Mesendoderm (in vitro differentiated cells): ENCODE measurements around the gene TMEM219. TPM values are rescaled to one million over a fixed set of nuclear protein-coding genes. Genes with fewer than 3 reads are reported as not detected.
A peak's percentile ranks its signal among the peaks of the same experiment; 100 is the strongest.

Experiments
- DNase-seq: peaks from one replicate; pipeline ENCODE4 v3.0.0; 2013
- H2AK5ac ChIP-seq: 2 replicates; pipeline ENCODE4 v1.6.1; 2013; ENCODE audit warnings: low read length, inconsistent platforms
- H2BK120ac ChIP-seq: 2 replicates; pipeline ENCODE4 v1.6.1; 2013; ENCODE audit warnings: low read depth, mild to moderate bottlenecking, low read length, moderate library complexity, mixed read lengths
- H2BK15ac ChIP-seq: replicated peaks from 2 replicates; pipeline ENCODE4 v1.6.1; 2013; ENCODE audit warnings: low read depth, mild to moderate bottlenecking, moderate library complexity
- H2BK5ac ChIP-seq: 2 replicates; pipeline ENCODE4 v1.6.1; 2013; ENCODE audit warnings: low read length, inconsistent platforms
- H3K18ac ChIP-seq: 2 replicates; pipeline ENCODE4 v1.6.1; 2013; ENCODE audit warnings: mild to moderate bottlenecking, low read length, mixed read lengths
- H3K23ac ChIP-seq: one replicate; pipeline ENCODE4 v1.6.1; 2013; ENCODE audit warnings: low read length
- H3K27ac ChIP-seq: 2 replicates; pipeline ENCODE4 v1.5.1; 2013; ENCODE audit warnings: low read depth, mild to moderate bottlenecking, inconsistent platforms, low read length, moderate library complexity
- H3K27me3 ChIP-seq: 2 replicates; pipeline ENCODE4 v1.6.1; 2013; ENCODE audit warnings: low read length, control low read depth, mild to moderate bottlenecking, inconsistent platforms; ENCODE audit not compliant: insufficient read depth, poor library complexity
- H3K36me3 ChIP-seq: 2 replicates; pipeline ENCODE4 v1.6.1; 2013; ENCODE audit warnings: low read length, inconsistent platforms; ENCODE audit not compliant: control insufficient read depth, insufficient read depth
- H3K4ac ChIP-seq: one replicate; pipeline ENCODE4 v1.6.1; 2013; ENCODE audit warnings: low read depth, mild to moderate bottlenecking, low read length, moderate library complexity
- H3K4me1 ChIP-seq: 2 replicates; pipeline ENCODE4 v1.6.1; 2013; ENCODE audit warnings: low read depth, low read length, inconsistent platforms; ENCODE audit not compliant: control insufficient read depth
- H3K4me2 ChIP-seq: 2 replicates; pipeline ENCODE4 v1.6.1; 2013; ENCODE audit warnings: low read length
- H3K4me3 ChIP-seq: 2 replicates; pipeline ENCODE4 v1.5.1; 2013; ENCODE audit warnings: mild to moderate bottlenecking, low read length
- H3K56ac ChIP-seq: one replicate; pipeline ENCODE4 v1.6.1; 2013; ENCODE audit warnings: low read length
- H3K79me1 ChIP-seq: 2 replicates; pipeline ENCODE4 v1.6.1; 2013; ENCODE audit warnings: low read length, inconsistent platforms
- H3K79me2 ChIP-seq: 2 replicates; pipeline ENCODE4 v1.6.1; 2013; ENCODE audit warnings: mild to moderate bottlenecking, low read length; ENCODE audit not compliant: control insufficient read depth, insufficient read depth
- H3K9ac ChIP-seq: 2 replicates; pipeline ENCODE4 v1.6.1; 2013; ENCODE audit warnings: low read length, inconsistent platforms
- H4K5ac ChIP-seq: one replicate; pipeline ENCODE4 v1.6.1; 2013; ENCODE audit warnings: low read length
- H4K8ac ChIP-seq: one replicate; pipeline ENCODE4 v1.6.1; 2013; ENCODE audit warnings: low read depth, mild to moderate bottlenecking, control low read depth, low read length, moderate library complexity
- WGBS: extraction: QIAGEN DNeasy Blood & Tissue Kit; methylation state at CpG from one replicate; pipeline ENCODE4 v1.1.7; 2013; ENCODE audit warnings: low lambda C conversion rate, missing lambda C conversion rate; ENCODE audit not compliant: insufficient coverage; ENCODE audit errors: extremely low coverage; 5-methylcytosine and 5-hydroxymethylcytosine counted together
- polyA plus RNA-seq, 2 experiments: library from polyadenylated mRNA; stranded (reverse); fragments of 200-250 nt; gene quantifications; one replicate each; pipeline ENCODE4 v1.2.3, GENCODE V29; 2013

The TMEM219 gene, protein sequence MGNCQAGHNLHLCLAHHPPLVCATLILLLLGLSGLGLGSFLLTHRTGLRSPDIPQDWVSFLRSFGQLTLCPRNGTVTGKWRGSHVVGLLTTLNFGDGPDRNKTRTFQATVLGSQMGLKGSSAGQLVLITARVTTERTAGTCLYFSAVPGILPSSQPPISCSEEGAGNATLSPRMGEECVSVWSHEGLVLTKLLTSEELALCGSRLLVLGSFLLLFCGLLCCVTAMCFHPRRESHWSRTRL
- 43.5 TPM for polyA plus RNA-seq (2013, experiment 1 of 2)
- 43.6 TPM for polyA plus RNA-seq (2013, experiment 2 of 2)

GRCh38 chr16:29961479-29962343, at the start of gene TMEM219:
TMEM219 (plus strand) TSS chr16:29962079; CDS start chr16:29963144, 1,065 bp downstream.
- no peak within 1 kb of the TSS for H2BK120ac ChIP-seq
- H3K4ac ChIP-seq, result peak within 1 kb of the TSS; percentile 58
- H3K79me1 ChIP-seq, result no peaks in the 10 kb centered on the region
- H3K18ac ChIP-seq, result peak within 1 kb of the TSS; percentile 41
- no peaks in the 10 kb centered on the region for H3K27me3 ChIP-seq
- H3K9ac ChIP-seq, result peak within 1 kb of the TSS; percentile 91
- peak within 1 kb of the TSS; percentile 73 for H3K23ac ChIP-seq
- WGBS, result no CpG with 5 or more reads among the region's 75 CpGs
- H3K4me3 ChIP-seq, result peak within 1 kb of the TSS; percentile 67
- peak within 1 kb of the TSS; percentile 98 for H4K8ac ChIP-seq
- H2AK5ac ChIP-seq, result peak within 1 kb of the TSS; percentile 45
- H3K36me3 ChIP-seq, result no peaks in the 10 kb centered on the region
- peak within 1 kb of the TSS; percentile 94 for H3K4me2 ChIP-seq
- peak within 1 kb of the TSS; percentile 94 for H3K56ac ChIP-seq
- H3K4me1 ChIP-seq, result peaks cover 5% of the 10 kb centered on the region
- H4K5ac ChIP-seq, result no peak within 1 kb of the TSS
- peak; percentile 92 for DNase-seq
- H2BK15ac ChIP-seq, result no peak within 1 kb of the TSS
- H3K79me2 ChIP-seq, result no peaks in the 10 kb centered on the region
- no peak within 1 kb of the TSS for H2BK5ac ChIP-seq
- peak within 1 kb of the TSS; percentile 51 for H3K27ac ChIP-seq

DNA sequence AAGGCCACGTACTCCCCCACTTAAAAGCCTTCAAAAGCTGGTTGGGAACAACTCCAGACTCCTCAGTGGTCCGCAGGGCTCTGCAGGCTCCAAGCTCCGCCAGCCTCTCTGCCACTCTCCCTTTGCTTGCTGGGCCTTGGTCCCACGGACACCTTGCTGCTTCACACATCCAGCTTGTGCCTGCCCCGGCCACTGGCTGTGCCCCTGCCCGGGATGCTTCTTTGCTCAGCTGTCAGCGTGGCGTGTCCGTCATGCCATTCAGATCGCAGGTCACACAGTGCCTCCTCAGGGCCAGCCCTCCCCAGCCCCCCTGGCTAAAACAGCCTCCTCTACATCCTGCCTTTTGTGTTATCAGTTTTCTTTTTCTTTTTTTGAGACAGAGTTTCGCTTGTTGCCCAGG, 49.8 kb upstream of the TMEM219 start:
- H2BK15ac ChIP-seq, result no peak overlapping the region
- no CpG with 5 or more reads among the region's 11 CpGs for WGBS
- no peaks in the 10 kb centered on the region for H3K36me3 ChIP-seq
- no peak overlapping the region for H3K9ac ChIP-seq
- no peak overlapping the region for H3K4me3 ChIP-seq
- H3K27me3 ChIP-seq, result no peaks in the 10 kb centered on the region
- H3K79me2 ChIP-seq, result no peaks in the 10 kb centered on the region
- no peak overlapping the region for H3K27ac ChIP-seq
- H3K79me1 ChIP-seq, result no peaks in the 10 kb centered on the region
- DNase-seq, result no peak
- H4K8ac ChIP-seq, result no peak overlapping the region
- H3K18ac ChIP-seq, result no peak overlapping the region
- H3K56ac ChIP-seq, result no peak overlapping the region
- H2BK5ac ChIP-seq, result no peak overlapping the region
- no peak overlapping the region for H2AK5ac ChIP-seq
- no peak overlapping the region for H4K5ac ChIP-seq
- no peak overlapping the region for H3K23ac ChIP-seq
- H2BK120ac ChIP-seq, result no peak overlapping the region
- H3K4me1 ChIP-seq, result no peaks in the 10 kb centered on the region
- no peak overlapping the region for H3K4ac ChIP-seq
- no peak overlapping the region for H3K4me2 ChIP-seq

DNA sequence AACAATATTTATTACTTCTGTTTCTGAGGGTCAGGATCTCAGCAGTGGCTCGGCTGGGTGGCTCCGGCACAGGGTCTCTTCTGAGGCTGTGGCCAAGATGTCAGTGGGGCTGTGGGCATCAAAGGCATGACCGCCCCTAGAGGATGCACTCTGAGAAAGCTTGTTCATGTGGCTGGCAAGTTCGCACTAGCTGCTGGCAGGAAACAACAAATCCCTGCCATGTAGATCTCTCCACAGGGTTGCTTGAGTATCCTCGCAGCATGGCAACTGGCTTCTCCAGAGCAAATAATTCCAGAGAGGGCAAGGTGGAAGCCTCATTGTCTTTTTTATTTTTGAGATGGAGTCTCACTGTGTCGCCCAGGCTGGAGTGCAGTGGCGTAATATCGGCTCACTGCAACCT, 48.4 kb upstream of the TMEM219 start:
- Histone ChIP-seq H2BK15ac (no peak overlapping the region), H4K8ac (no peak overlapping the region), H2AK5ac (no peak overlapping the region), H3K79me1 (no peaks in the 10 kb centered on the region), H3K27me3 (no peaks in the 10 kb centered on the region), H3K23ac (no peak overlapping the region), H3K79me2 (no peaks in the 10 kb centered on the region), H3K56ac (no peak overlapping the region), H3K27ac (no peak overlapping the region), H3K4me3 (no peak overlapping the region), H2BK120ac (no peak overlapping the region), H3K4ac (no peak overlapping the region), H3K36me3 (no peaks in the 10 kb centered on the region), H3K4me2 (no peak overlapping the region), H3K9ac (no peak overlapping the region), H4K5ac (no peak overlapping the region), H2BK5ac (no peak overlapping the region), H3K18ac (no peak overlapping the region), H3K4me1 (no peaks in the 10 kb centered on the region)
- WGBS, result no CpG with 5 or more reads among the region's 8 CpGs
- DNase-seq, result no peak

DNA sequence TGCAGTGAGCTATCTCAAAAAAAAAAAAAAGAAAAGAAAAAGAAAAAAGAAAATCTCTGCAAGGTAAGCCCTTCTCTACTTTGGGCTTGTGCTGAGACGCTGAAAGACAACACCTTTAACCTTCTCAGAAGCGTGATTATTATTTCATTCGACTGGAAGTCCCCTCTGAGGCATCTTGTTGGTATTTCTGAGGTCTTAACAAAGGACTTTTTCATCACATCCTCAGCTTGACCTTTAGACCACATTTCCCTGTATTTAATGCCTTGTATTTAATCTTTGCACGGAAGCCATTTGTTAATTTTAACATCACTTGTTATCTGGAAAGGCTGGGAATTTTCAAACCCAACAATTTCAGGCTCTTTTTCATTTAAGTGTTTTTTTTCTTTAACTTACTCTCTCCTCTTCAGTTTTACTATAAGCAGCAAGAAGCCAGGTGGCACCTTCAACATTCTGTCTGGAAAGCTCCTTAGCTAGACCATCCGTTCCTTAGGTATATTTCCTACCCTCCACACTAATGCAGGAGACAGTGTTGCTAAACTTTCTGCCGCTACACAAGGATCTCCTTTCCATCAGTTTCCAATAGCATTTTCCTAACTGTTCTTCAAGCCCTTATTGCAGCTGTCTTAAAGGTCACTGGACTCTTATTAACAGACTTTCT, 46.2 kb upstream of the TMEM219 start:
- no peaks in the 10 kb centered on the region for H3K79me2 ChIP-seq
- H3K56ac ChIP-seq, result no peak overlapping the region
- no CpG with 5 or more reads among the region's 6 CpGs for WGBS

DNA sequence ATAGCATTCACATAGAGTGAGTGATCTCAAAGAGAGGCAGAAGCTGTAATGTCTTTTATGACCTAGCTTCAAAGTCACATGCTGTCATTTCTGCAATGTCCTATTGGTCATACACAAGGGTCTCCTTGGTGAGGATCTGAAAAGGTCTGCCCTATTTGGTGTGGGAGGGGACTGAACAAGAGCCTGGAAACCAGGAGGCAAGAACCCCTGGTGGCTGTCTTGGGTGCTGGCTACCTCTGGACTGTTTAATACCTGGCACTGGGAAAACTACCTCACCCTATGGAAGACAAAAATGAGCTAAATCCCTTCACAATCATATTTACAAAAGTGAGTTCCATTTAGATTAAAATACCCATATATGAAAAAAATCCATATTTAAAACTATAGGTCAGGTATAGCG, 44.9 kb upstream of the TMEM219 start:
- no peak overlapping the region for H2BK120ac ChIP-seq
- no peak overlapping the region for H2BK5ac ChIP-seq
- H3K27ac ChIP-seq, result no peak overlapping the region
- H3K79me1 ChIP-seq, result no peaks in the 10 kb centered on the region
- no peak overlapping the region for H4K5ac ChIP-seq
- H3K36me3 ChIP-seq, result no peaks in the 10 kb centered on the region
- WGBS, result no CpG with 5 or more reads among the region's 1 CpG
- no peaks in the 10 kb centered on the region for H3K27me3 ChIP-seq
- no peak overlapping the region for H4K8ac ChIP-seq
- no peaks in the 10 kb centered on the region for H3K4me1 ChIP-seq
- H3K56ac ChIP-seq, result no peak overlapping the region
- H2BK15ac ChIP-seq, result no peak overlapping the region
- H3K79me2 ChIP-seq, result no peaks in the 10 kb centered on the region
- no peak overlapping the region for H3K4ac ChIP-seq
- no peak overlapping the region for H3K23ac ChIP-seq
- H3K18ac ChIP-seq, result no peak overlapping the region
- no peak for DNase-seq
- H2AK5ac ChIP-seq, result no peak overlapping the region
- H3K4me2 ChIP-seq, result no peak overlapping the region
- H3K9ac ChIP-seq, result no peak overlapping the region
- H3K4me3 ChIP-seq, result no peak overlapping the region

More for the DNA sequence above, 46.2 kb upstream of the TMEM219 start:
- Histone ChIP-seq H3K36me3 (no peaks in the 10 kb centered on the region), H3K4ac (no peak overlapping the region), H3K27me3 (no peaks in the 10 kb centered on the region), H2BK120ac (no peak overlapping the region), H2AK5ac (no peak overlapping the region), H2BK15ac (no peak overlapping the region), H3K4me2 (no peak overlapping the region), H2BK5ac (no peak overlapping the region), H3K18ac (no peak overlapping the region), H4K8ac (no peak overlapping the region), H3K27ac (no peak overlapping the region), H3K23ac (no peak overlapping the region), H3K4me3 (no peak overlapping the region), H4K5ac (no peak overlapping the region), H3K4me1 (no peaks in the 10 kb centered on the region), H3K9ac (no peak overlapping the region), H3K79me1 (no peaks in the 10 kb centered on the region)
- DNase-seq, result no peak
